Hepatocyte (in vitro differentiated cells): ENCODE results near the gene PRPF39. TPM values are rescaled to one million over a fixed set of nuclear protein-coding genes. Genes with fewer than 3 reads are reported as not detected.
"Not testable (repeated sequence)": the region's sequence is repeated elsewhere in the genome, so short reads cannot be mapped to it uniquely, and the experiment has no call there.

ENCODE experiments used
- DNase-seq: peaks from one replicate; pipeline ENCODE4 v3.0.0-alpha.2; 2016; ENCODE audit warnings: low spot score
- H2AFZ ChIP-seq: fragments of 200-600 bp; sonication (generic); 2 replicates; pipeline ENCODE4 v1.6.0; 2016; ENCODE audit warnings: antibody characterized with exemption, mild to moderate bottlenecking
- H3K27ac ChIP-seq: fragments of 200-600 bp; sonication (generic); 2 replicates; pipeline ENCODE4 v1.5.1; 2016; ENCODE audit warnings: mild to moderate bottlenecking
- H3K27me3 ChIP-seq: fragments of 200-600 bp; sonication (generic); 2 replicates; pipeline ENCODE4 v1.6.1; 2016
- H3K36me3 ChIP-seq: fragments of 200-600 bp; sonication (generic); replicated peaks from 2 replicates; pipeline ENCODE4 v1.5.1; 2016; ENCODE audit warnings: low read depth; ENCODE audit not compliant: insufficient read depth
- H3K4me1 ChIP-seq: fragments of 200-600 bp; sonication (generic); 2 replicates; pipeline ENCODE4 v1.5.1; 2016; ENCODE audit warnings: mild to moderate bottlenecking, moderate library complexity; ENCODE audit not compliant: insufficient read depth
- H3K4me2 ChIP-seq: fragments of 200-600 bp; sonication (generic); 2 replicates; pipeline ENCODE4 v1.6.0; 2016
- H3K4me3 ChIP-seq: fragments of 200-600 bp; sonication (generic); 2 replicates; pipeline ENCODE4 v1.5.1; 2016; ENCODE audit warnings: mild to moderate bottlenecking
- H3K79me2 ChIP-seq: fragments of 200-600 bp; sonication (generic); 2 replicates; pipeline ENCODE4 v1.6.0; 2017; ENCODE audit warnings: mild to moderate bottlenecking
- H3K9me2 ChIP-seq: fragments of 200-600 bp; sonication (generic); replicated peaks from 2 replicates; pipeline ENCODE4 v1.6.0; 2017; ENCODE audit warnings: mild to moderate bottlenecking; ENCODE audit not compliant: insufficient read depth
- H3K9me3 ChIP-seq: fragments of 200-600 bp; sonication (generic); 2 replicates; pipeline ENCODE4 v1.5.1; 2016; ENCODE audit warnings: low read depth, mild to moderate bottlenecking
- H4K20me1 ChIP-seq: fragments of 200-600 bp; sonication (generic); 2 replicates; pipeline ENCODE4 v1.6.0; 2016; ENCODE audit warnings: mild to moderate bottlenecking; ENCODE audit not compliant: insufficient read depth, poor library complexity, severe bottlenecking
- CTCF ChIP-seq: fragments of 200-600 bp; sonication (generic); IDR thresholded peaks from 2 replicates; pipeline ENCODE4 v1.5.1; 2016; ENCODE audit warnings: antibody characterized with exemption, mild to moderate bottlenecking; ENCODE audit not compliant: poor library complexity
- EZH2 ChIP-seq: fragments of 200-600 bp; sonication (generic); IDR thresholded peaks from 2 replicates; pipeline ENCODE4 v1.6.1; 2016; ENCODE audit warnings: antibody characterized with exemption, mild to moderate bottlenecking, borderline replicate concordance
- EZH2phosphoT487 ChIP-seq: fragments of 200-600 bp; sonication (generic); IDR thresholded peaks from one replicate; pipeline ENCODE4 v1.6.1; 2018; ENCODE audit warnings: antibody characterized with exemption, mild to moderate bottlenecking, low read depth, moderate library complexity; ENCODE audit not compliant: unreplicated experiment, severe bottlenecking
- WGBS: methylation state at CpG from one replicate; pipeline ENCODE4 v1.1.6; 2016; ENCODE audit warnings: low lambda C conversion rate; ENCODE audit errors: missing lambda C conversion rate; 5-methylcytosine and 5-hydroxymethylcytosine counted together
- polyA plus RNA-seq: library from polyadenylated mRNA; unstranded; fragments of >200 nt; fragmentation: Nextera tagmentation; extraction: Ambion mirVana; gene quantifications from 2 replicates; pipeline ENCODE4 v1.2.1, GENCODE V29; 2016
- total RNA-seq: library from RNA; depleted of rRNA; stranded (reverse); fragments of >200 nt; gene quantifications from 2 replicates; pipeline ENCODE4 v1.2.3, GENCODE V29; 2014

Gene PRPF39
- total and polyA plus RNA-seq, 2 experiments from 2014 or later, result 18.2 to 38.9 TPM

- Histone ChIP-seq H3K4me2 (no peak overlapping the region), H3K36me3 (no peaks in the 10 kb centered on the region), H2AFZ (no peak overlapping the region), H3K27me3 (no peaks in the 10 kb centered on the region), H3K27ac (no peak overlapping the region), H3K4me1 (no peaks in the 10 kb centered on the region), H3K4me3 (no peak overlapping the region), H3K79me2 (no peaks in the 10 kb centered on the region), H3K9me2 (no peaks in the 10 kb centered on the region), H3K9me3 (no peaks in the 10 kb centered on the region), H4K20me1 (no peaks in the 10 kb centered on the region)
- DNase-seq, result no peak
- TF ChIP-seq EZH2, result no peak
- TF ChIP-seq EZH2phosphoT487, result no peak
- TF ChIP-seq CTCF, result no peak
- 97% methylated on average over 5 of the region's 5 CpGs for WGBS
These were observed 10.6 kb upstream of the PRPF39 start for GRCh38 chr14:45073231-45073879.

DNA sequence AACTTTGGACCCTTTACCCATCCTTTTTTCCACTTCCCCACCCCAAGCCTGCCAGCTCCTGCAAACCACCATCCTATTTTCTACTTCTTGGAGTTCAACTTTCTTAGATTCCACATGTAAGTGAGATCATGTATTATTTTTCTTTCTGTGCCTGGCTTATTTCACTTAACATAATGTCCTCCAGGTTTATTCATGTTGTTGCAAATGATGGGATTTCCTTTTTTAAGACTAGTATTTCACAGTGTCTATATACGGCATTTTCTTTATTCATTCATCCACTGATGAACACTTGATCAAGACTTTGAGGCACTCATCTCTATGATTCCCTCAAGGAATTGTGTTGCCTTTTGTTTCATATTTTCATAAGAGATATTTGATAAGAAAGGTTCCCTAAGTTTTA, 5.6 kb upstream of the PRPF39 start:
- TF ChIP-seq CTCF, result no peak
- no peak for TF ChIP-seq EZH2phosphoT487
- no peak for TF ChIP-seq EZH2

DNA sequence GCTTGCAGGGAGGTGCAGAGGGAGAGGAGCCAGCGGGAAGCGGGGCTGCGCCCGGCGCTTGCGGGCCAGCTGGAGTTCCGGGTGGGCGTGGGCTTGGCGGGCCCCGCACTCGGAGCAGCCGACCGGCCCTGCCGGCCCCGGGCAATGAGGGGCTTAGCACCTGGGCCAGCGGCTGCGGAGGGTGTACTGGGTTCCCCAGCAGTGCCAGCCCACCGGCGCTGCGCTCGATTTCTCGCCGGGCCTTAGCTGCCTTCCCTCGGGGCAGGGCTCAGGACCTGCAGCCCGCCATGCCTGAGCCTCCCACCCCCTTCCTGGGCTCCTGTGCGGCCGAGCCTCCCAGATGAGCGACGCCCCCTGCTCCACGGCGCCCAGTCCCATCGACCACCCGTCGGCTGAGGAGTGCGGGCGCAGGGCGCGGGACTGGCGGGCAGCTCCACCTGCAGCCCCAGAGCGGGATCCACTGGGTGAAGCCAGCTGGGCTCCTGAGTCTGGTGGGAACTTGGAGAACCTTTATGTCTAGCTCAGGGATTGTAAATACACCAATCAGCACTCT, 3.4 kb upstream of the PRPF39 start:
- H3K4me1 ChIP-seq, DNase-seq, H3K27me3 ChIP-seq, H3K9me3 ChIP-seq, H3K27ac ChIP-seq, H3K9me2 ChIP-seq, H3K36me3 ChIP-seq, H3K4me2 ChIP-seq, H3K4me3 ChIP-seq, H2AFZ ChIP-seq: not testable (repeated sequence)
- peaks cover 14% of the 10 kb centered on the region for H3K79me2 ChIP-seq
- peaks cover 10% of the 10 kb centered on the region for H4K20me1 ChIP-seq
- WGBS, result 99% methylated on average over 29 of the region's 40 CpGs

More for the DNA sequence above, 5.6 kb upstream of the PRPF39 start:
- Histone ChIP-seq H3K9me3 (no peaks in the 10 kb centered on the region), H3K79me2 (no peaks in the 10 kb centered on the region), H2AFZ (no peak overlapping the region), H3K4me2 (no peak overlapping the region), H3K4me1 (no peaks in the 10 kb centered on the region), H3K27me3 (no peaks in the 10 kb centered on the region), H3K4me3 (no peak overlapping the region), H3K27ac (no peak overlapping the region), H3K36me3 (no peaks in the 10 kb centered on the region), H3K9me2 (no peaks in the 10 kb centered on the region), H4K20me1 (no peaks in the 10 kb centered on the region)
- 97% methylated on average over 1 of the region's 1 CpG for WGBS
- no peak for DNase-seq

- DNase-seq, H3K4me3 ChIP-seq, H3K4me2 ChIP-seq, H3K36me3 ChIP-seq, H3K27ac ChIP-seq, H3K9me2 ChIP-seq, H3K27me3 ChIP-seq, H3K9me3 ChIP-seq, H3K4me1 ChIP-seq, H2AFZ ChIP-seq: not testable (repeated sequence)
- WGBS, result 96% methylated on average over 3 of the region's 3 CpGs
- Histone ChIP-seq H3K79me2 (peaks cover 20% of the 10 kb centered on the region), H4K20me1 (peaks cover 17% of the 10 kb centered on the region)
These were observed 2.8 kb upstream of the PRPF39 start for GRCh38 chr14:45081096-45081495.
